GM12864 (cell line): ENCODE results near the gene PEPD.

Experiments used
- DNase-seq: peaks from one replicate; pipeline ENCODE4 v3.0.0-alpha.2; 2011; ENCODE audit warnings: low read depth
- H3K4me3 ChIP-seq: 2 replicates; pipeline ENCODE4 v1.5.1; 2011; ENCODE audit warnings: mild to moderate bottlenecking, low read depth, low read length, control low read depth
- CTCF ChIP-seq: IDR thresholded peaks from 2 replicates; pipeline ENCODE4 v1.5.1; 2011; ENCODE audit warnings: low read depth, mild to moderate bottlenecking, moderate library complexity, low read length, control low read depth, inconsistent platforms; ENCODE audit errors: missing control alignments

The PEPD gene

GRCh38 chr19:33377586-33378475 is 143.8 kb downstream of the PEPD start:
- TF ChIP-seq CTCF = no peak
- DNase-seq = no peak
- no peak overlapping the region for H3K4me3 ChIP-seq

GRCh38 chr19:33376941-33377557 is 144.5 kb downstream of the PEPD start:
- H3K4me3 ChIP-seq = no peak overlapping the region
- no peak for TF ChIP-seq CTCF

GRCh38 chr19:33376423-33376822 is 145.2 kb downstream of the PEPD start:
- H3K4me3 ChIP-seq = no peak overlapping the region
- DNase-seq = no peak
- no peak for TF ChIP-seq CTCF

More at GRCh38 chr19:33376941-33377557, 144.5 kb downstream of the PEPD start:
- DNase-seq = no peak

GRCh38 chr19:33375837-33376159 is 145.8 kb downstream of the PEPD start:
- DNase-seq = no peak
- TF ChIP-seq CTCF = no peak
- H3K4me3 ChIP-seq = no peak overlapping the region

- no peak for TF ChIP-seq CTCF
- DNase-seq = no peak
- H3K4me3 ChIP-seq = peak overlapping the region; percentile 89; the same call in 1 of the 2 replicates
Observed at GRCh38 chr19:33375156-33375836, 146.3 kb downstream of the PEPD start.

- no peak for DNase-seq
Observed at GRCh38 chr19:33374236-33374714, 147.3 kb downstream of the PEPD start.

More at GRCh38 chr19:33374236-33374714, 147.3 kb downstream of the PEPD start:
- peak overlapping the region; percentile 89 for H3K4me3 ChIP-seq
- TF ChIP-seq CTCF = no peak
